HCT116 (cell line): ENCODE results near the gene NPR1. TPM values are rescaled to one million over a fixed set of nuclear protein-coding genes. Genes with fewer than 3 reads are reported as not detected.
"Not testable (repeated sequence)": the region's sequence is repeated elsewhere in the genome, so short reads cannot be mapped to it uniquely, and the experiment has no call there.

ENCODE experiments used
- ATAC-seq: fragments of 200-7000 bp; cut with Tn5 transposase; 2 replicates; pipeline ENCODE4 v1.9.1; 2020; ENCODE audit warnings: mild to moderate bottlenecking, moderate library complexity
- BruUV-seq: library from RNA; stranded (reverse); fragments of 400-500 nt; replicated peaks from 2 replicates; lab custom pipeline; 2021; lab: Mats Ljungman, UMichigan
- CTCF ChIA-PET: fragments of 300-600 bp; sonication (Branson Sonifier 250); formaldehyde crosslinking; loops from one replicate; lab custom pipeline; 2021; ENCODE audit warnings: antibody characterized with exemption; lab: Charles Lee
- POLR2A ChIA-PET: fragments of 300-600, 350-600 bp; sonication (Branson Sonifier 250); formaldehyde crosslinking; loops from one replicate; lab custom pipeline; 2021; ENCODE audit warnings: antibody characterized with exemption; lab: Charles Lee
- RAD21 ChIA-PET, 2 experiments: fragments of 300-600 bp; sonication (Branson Sonifier 250); formaldehyde crosslinking; loops; one replicate each; lab custom pipeline; 2023; ENCODE audit warnings: low total read pairs in 2 of 2; ENCODE audit not compliant: uncharacterized antibody in 2 of 2, unreplicated experiment in 2 of 2, low non-redundant PET in 1 of 2; lab: Charles Lee
- DNase-seq: peaks from one replicate; pipeline ENCODE4 v3.0.0-alpha.2; 2010; ENCODE audit warnings: low read depth, low spot score
- H2AFZ ChIP-seq: fragments of 200-600 bp; shearing (Covaris generic), sonication (generic); 2 replicates; pipeline ENCODE4 v1.6.1; 2017; ENCODE audit warnings: low read depth, mixed run types, mixed read lengths, antibody characterized with exemption, low read length; ENCODE audit not compliant: poor library complexity, severe bottlenecking
- H3K27ac ChIP-seq: 2 replicates; pipeline ENCODE4 v1.5.1; 2012; ENCODE audit warnings: low read depth, low read length
- H3K27me3 ChIP-seq: fragments of 200-600 bp; sonication (generic); 2 replicates; pipeline ENCODE4 v1.6.1; 2016; ENCODE audit warnings: mixed run types, low read length, mixed read lengths; ENCODE audit not compliant: insufficient read depth
- H3K36me3 ChIP-seq, 2 experiments: fragments of 200-500 bp in 1 of 2; fragments of 200-600 bp in 1 of 2; sonication (Bioruptor generic) in 1 of 2; sonication (generic) in 1 of 2; 2 replicates each; pipeline versions ENCODE4 v1.5.1 to v1.6.1; 2014 to 2016; ENCODE audit warnings: low read length in 2 of 2, inconsistent platforms in 1 of 2, mixed read lengths in 1 of 2, mixed run types in 1 of 2; ENCODE audit not compliant: insufficient read depth in 2 of 2, control insufficient read depth in 1 of 2
- H3K4me1 ChIP-seq, 2 experiments: fragments of 200-600 bp in 1 of 2; sonication (generic) in 1 of 2; 2 replicates each; pipeline versions ENCODE4 v1.5.1 to v1.6.1; 2012 to 2017; ENCODE audit warnings: low read length in 2 of 2, inconsistent platforms in 1 of 2, mild to moderate bottlenecking in 1 of 2, mixed read lengths in 1 of 2, mixed run types in 1 of 2, moderate library complexity in 1 of 2; ENCODE audit not compliant: insufficient read depth in 2 of 2, control insufficient read depth in 1 of 2
- H3K4me2 ChIP-seq: fragments of 200-600 bp; sonication (generic); 2 replicates; pipeline ENCODE4 v1.6.1; 2017; ENCODE audit warnings: mixed run types, low read length, mixed read lengths
- H3K4me3 ChIP-seq, 2 experiments: fragments of 200-600 bp in 1 of 2; sonication (generic) in 1 of 2; replicated peaks in 1 of 2; 2 replicates each; pipeline ENCODE4 v1.5.1; 2011 to 2016; ENCODE audit warnings: low read length in 2 of 2, control low read depth in 1 of 2, low read depth in 1 of 2, mild to moderate bottlenecking in 1 of 2, mixed read lengths in 1 of 2, mixed run types in 1 of 2
- H3K79me2 ChIP-seq: fragments of 200-600 bp; sonication (generic); 2 replicates; pipeline ENCODE4 v1.6.1; 2017; ENCODE audit warnings: mild to moderate bottlenecking, mixed run types, low read length, moderate library complexity, mixed read lengths; ENCODE audit not compliant: insufficient read depth
- H3K9ac ChIP-seq: fragments of 200-600 bp; sonication (generic); 2 replicates; pipeline ENCODE4 v1.6.1; 2016; ENCODE audit warnings: low read length, mixed read lengths
- H3K9me2 ChIP-seq: fragments of 200-600 bp; sonication (generic), shearing (Covaris generic); 2 replicates; pipeline ENCODE4 v1.6.1; 2017; ENCODE audit warnings: mixed run types, mild to moderate bottlenecking, moderate library complexity; ENCODE audit not compliant: insufficient read depth
- H3K9me3 ChIP-seq, 2 experiments: fragments of 200-500 bp in 1 of 2; fragments of 200-600 bp in 1 of 2; sonication (Bioruptor generic) in 1 of 2; sonication (generic) in 1 of 2; 2 replicates each; pipeline ENCODE4 v1.6.1; 2014 to 2017; ENCODE audit warnings: low read length in 2 of 2, mixed read lengths in 2 of 2, inconsistent platforms in 1 of 2, low read depth in 1 of 2, mild to moderate bottlenecking in 1 of 2, mixed run types in 1 of 2, moderate library complexity in 1 of 2; ENCODE audit not compliant: control insufficient read depth in 1 of 2, insufficient read depth in 1 of 2
- H4K20me1 ChIP-seq: fragments of 200-600 bp; sonication (generic), shearing (Covaris generic); 2 replicates; pipeline ENCODE4 v1.6.1; 2017; ENCODE audit warnings: mixed run types, mild to moderate bottlenecking, moderate library complexity; ENCODE audit not compliant: insufficient read depth
- CBX3 ChIP-seq: IDR thresholded peaks from 2 replicates; pipeline ENCODE4 v1.6.1; 2012; ENCODE audit warnings: low read depth
- CEBPB ChIP-seq: IDR thresholded peaks from 2 replicates; pipeline ENCODE4 v1.6.1; 2012; ENCODE audit warnings: low read depth
- EGR1 ChIP-seq: IDR thresholded peaks from 2 replicates; pipeline ENCODE4 v1.6.1; 2012; ENCODE audit warnings: low read depth
- ELF1 ChIP-seq: IDR thresholded peaks from 2 replicates; pipeline ENCODE4 v1.6.1; 2012; ENCODE audit warnings: low read depth, borderline replicate concordance
- EZH2phosphoT487 ChIP-seq: fragments of 200-600 bp; IDR thresholded peaks from 2 replicates; pipeline ENCODE4 v1.6.1; 2018; ENCODE audit warnings: antibody characterized with exemption, borderline replicate concordance
- JUND ChIP-seq: IDR thresholded peaks from 2 replicates; pipeline ENCODE4 v1.6.1; 2012
- RAD21 ChIP-seq: IDR thresholded peaks from 2 replicates; pipeline ENCODE4 v1.6.1; 2012; ENCODE audit warnings: low read depth, mild to moderate bottlenecking
- SIN3A ChIP-seq: IDR thresholded peaks from 2 replicates; pipeline ENCODE4 v1.6.1; 2012; ENCODE audit warnings: low read depth
- SP1 ChIP-seq: IDR thresholded peaks from 2 replicates; pipeline ENCODE4 v1.6.1; 2012; ENCODE audit warnings: low read depth
- ZFX ChIP-seq: fragments of 450-650 bp; IDR thresholded peaks from 2 replicates; pipeline ENCODE4 v1.6.1; 2017
- intact Hi-C: fragments of 100-400 bp; cut with micrococcal nuclease; formaldehyde crosslinking; loops from 2 replicates; pipeline ENCODE4 v1.10.0; 2022
- total RNA-seq: library from RNA; stranded (reverse); gene quantifications from one replicate; pipeline ENCODE4 v1.2.1, GENCODE V29; 2021; ENCODE audit not compliant: unreplicated experiment
- TF ChIP-seq, protein P1 (sequence below): IDR thresholded peaks from 2 replicates; pipeline ENCODE4 v1.6.1; 2012
- TF ChIP-seq, protein P2 (sequence below): IDR thresholded peaks from 2 replicates; pipeline ENCODE4 v1.6.1; 2011; ENCODE audit warnings: mild to moderate bottlenecking, low read length, moderate library complexity; ENCODE audit not compliant: insufficient replicate concordance; ENCODE audit errors: extremely low read depth
- TF ChIP-seq, protein P3 (sequence below), 3 experiments: fragments of 200-600 bp in 1 of 3; sonication (generic) in 1 of 3; IDR thresholded peaks in 2 of 3; conservative IDR thresholded peaks in 1 of 3; 2 replicates each; pipeline ENCODE4 v1.5.1; 2012 to 2017; ENCODE audit warnings: low read depth in 2 of 3, low read length in 2 of 3, antibody characterized with exemption in 1 of 3, borderline replicate concordance in 1 of 3, control low read depth in 1 of 3, mild to moderate bottlenecking in 1 of 3, mixed read lengths in 1 of 3, mixed run types in 1 of 3, moderate library complexity in 1 of 3; ENCODE audit not compliant: insufficient read depth in 1 of 3

NPR1 gene
- total RNA-seq, 1 experiment from 2014 or later: 0.07 TPM

DNA sequence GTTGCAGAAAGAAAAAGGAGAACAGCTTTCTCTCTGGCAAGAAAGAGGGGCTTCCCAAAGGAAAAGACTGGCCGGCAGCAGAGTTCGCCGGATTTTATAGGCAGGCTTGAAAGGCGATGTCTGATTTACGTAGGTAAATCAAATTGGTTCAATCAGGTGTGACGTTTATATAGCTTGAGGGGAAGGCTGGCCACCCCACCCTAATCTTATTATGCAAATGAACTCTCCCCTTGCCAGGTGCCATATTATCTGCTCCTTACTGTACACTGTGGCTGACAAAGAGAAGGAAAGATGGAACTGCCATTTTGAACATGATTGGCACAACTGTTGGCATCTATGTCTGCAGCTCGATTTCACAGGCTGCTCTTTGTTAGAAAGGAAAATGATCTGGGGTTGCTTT is 32.5 kb downstream of the NPR1 start:
- H3K27ac ChIP-seq: no peak overlapping the region
- H3K9me3 ChIP-seq: no peaks in the 10 kb centered on the region
- no peaks in the 10 kb centered on the region for H3K27me3 ChIP-seq
- H2AFZ ChIP-seq: no peak overlapping the region
- no peak for TF ChIP-seq EGR1
- TF ChIP-seq JUND: no peak
- TF ChIP-seq, protein P1, sequence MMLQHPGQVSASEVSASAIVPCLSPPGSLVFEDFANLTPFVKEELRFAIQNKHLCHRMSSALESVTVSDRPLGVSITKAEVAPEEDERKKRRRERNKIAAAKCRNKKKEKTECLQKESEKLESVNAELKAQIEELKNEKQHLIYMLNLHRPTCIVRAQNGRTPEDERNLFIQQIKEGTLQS: no peak
- no peak for TF ChIP-seq CBX3
- no peak for TF ChIP-seq ELF1
- no peak for TF ChIP-seq SP1
- TF ChIP-seq SIN3A: no peak
- no peak for TF ChIP-seq EZH2phosphoT487
- no peak for TF ChIP-seq CEBPB
- TF ChIP-seq, protein P2, sequence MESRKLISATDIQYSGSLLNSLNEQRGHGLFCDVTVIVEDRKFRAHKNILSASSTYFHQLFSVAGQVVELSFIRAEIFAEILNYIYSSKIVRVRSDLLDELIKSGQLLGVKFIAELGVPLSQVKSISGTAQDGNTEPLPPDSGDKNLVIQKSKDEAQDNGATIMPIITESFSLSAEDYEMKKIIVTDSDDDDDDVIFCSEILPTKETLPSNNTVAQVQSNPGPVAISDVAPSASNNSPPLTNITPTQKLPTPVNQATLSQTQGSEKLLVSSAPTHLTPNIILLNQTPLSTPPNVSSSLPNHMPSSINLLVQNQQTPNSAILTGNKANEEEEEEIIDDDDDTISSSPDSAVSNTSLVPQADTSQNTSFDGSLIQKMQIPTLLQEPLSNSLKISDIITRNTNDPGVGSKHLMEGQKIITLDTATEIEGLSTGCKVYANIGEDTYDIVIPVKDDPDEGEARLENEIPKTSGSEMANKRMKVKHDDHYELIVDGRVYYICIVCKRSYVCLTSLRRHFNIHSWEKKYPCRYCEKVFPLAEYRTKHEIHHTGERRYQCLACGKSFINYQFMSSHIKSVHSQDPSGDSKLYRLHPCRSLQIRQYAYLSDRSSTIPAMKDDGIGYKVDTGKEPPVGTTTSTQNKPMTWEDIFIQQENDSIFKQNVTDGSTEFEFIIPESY: no peak
- TF ChIP-seq, protein P3, sequence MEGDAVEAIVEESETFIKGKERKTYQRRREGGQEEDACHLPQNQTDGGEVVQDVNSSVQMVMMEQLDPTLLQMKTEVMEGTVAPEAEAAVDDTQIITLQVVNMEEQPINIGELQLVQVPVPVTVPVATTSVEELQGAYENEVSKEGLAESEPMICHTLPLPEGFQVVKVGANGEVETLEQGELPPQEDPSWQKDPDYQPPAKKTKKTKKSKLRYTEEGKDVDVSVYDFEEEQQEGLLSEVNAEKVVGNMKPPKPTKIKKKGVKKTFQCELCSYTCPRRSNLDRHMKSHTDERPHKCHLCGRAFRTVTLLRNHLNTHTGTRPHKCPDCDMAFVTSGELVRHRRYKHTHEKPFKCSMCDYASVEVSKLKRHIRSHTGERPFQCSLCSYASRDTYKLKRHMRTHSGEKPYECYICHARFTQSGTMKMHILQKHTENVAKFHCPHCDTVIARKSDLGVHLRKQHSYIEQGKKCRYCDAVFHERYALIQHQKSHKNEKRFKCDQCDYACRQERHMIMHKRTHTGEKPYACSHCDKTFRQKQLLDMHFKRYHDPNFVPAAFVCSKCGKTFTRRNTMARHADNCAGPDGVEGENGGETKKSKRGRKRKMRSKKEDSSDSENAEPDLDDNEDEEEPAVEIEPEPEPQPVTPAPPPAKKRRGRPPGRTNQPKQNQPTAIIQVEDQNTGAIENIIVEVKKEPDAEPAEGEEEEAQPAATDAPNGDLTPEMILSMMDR (IDR thresholded peaks at IDR 0.05 in 2 of 3, conservative IDR thresholded peaks at IDR 0.05 in 1 of 3; ENCODE audit: borderline replicate concordance in 1 of 3, insufficient read depth in 1 of 3, low read depth in 2 of 3, low read length in 2 of 3): no peak
- no peak for TF ChIP-seq RAD21
- no peak for TF ChIP-seq ZFX
- BruUV-seq: no TSS peak
- ATAC-seq (no peak), DNase-seq (no peak)
- H3K9ac ChIP-seq: no peak overlapping the region
- intact Hi-C loops: no loop called here
- H3K4me2 ChIP-seq: no peak overlapping the region
- no peaks in the 10 kb centered on the region for H3K9me2 ChIP-seq
- H3K36me3 ChIP-seq: no peaks in the 10 kb centered on the region
- ChIA-PET CTCF (no interaction called here), POLR2A (no interaction called here), RAD21 (no interaction called here)
- H4K20me1 ChIP-seq: no peaks in the 10 kb centered on the region
- peaks cover 18 to 20% of the 10 kb centered on the region in 2 experiments for H3K4me1 ChIP-seq
- H3K4me3 ChIP-seq: no peak overlapping the region
- no peaks in the 10 kb centered on the region for H3K79me2 ChIP-seq

DNA sequence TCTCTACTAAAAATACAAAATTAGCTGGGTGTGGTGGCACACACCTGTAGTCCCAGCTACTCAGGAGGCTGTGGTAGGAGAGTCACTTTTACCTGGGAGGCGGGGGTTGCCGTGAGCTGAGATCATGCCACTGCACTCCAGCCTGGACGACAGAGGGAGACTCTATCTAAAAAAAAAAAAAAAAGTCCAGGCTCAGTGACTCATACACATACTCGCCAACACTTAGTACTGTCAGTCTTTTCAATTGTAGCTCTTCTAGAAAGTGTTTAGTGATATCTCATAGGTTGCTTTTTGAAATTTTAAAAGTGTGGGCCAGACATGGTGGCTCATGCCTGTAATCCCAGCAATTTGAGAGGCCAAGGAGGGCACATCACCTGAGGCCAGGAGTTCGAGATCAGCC is 37.7 kb downstream of the NPR1 start:
- H2AFZ ChIP-seq, H3K27me3 ChIP-seq, H3K9me2 ChIP-seq, intact Hi-C loops, DNase-seq, H3K4me1 ChIP-seq, H4K20me1 ChIP-seq, H3K79me2 ChIP-seq, CTCF ChIA-PET, H3K4me2 ChIP-seq, BruUV-seq, H3K27ac ChIP-seq, RAD21 ChIA-PET, H3K4me3 ChIP-seq, H3K9me3 ChIP-seq, H3K36me3 ChIP-seq, H3K9ac ChIP-seq, POLR2A ChIA-PET: not testable (repeated sequence)
- peak; percentile 38; the same call in 1 of the 2 replicates for ATAC-seq
